Activated CD8-positive, alpha-beta T cell treated with anti-CD3 and anti-CD28 coated beads for 36 hours (primary cell): Measurements from ENCODE around the gene COL25A1. TPM values are rescaled to one million over a fixed set of nuclear protein-coding genes. Genes with fewer than 3 reads are reported as not detected.

Source experiments
- ATAC-seq: fragments of 200-7000 bp; cut with Tn5 transposase; one replicate; pipeline ENCODE4 v1.10.0; 2021; ENCODE audit warnings: mild to moderate bottlenecking, moderate library complexity
- CTCF ChIA-PET: fragments of 350-600 bp; sonication (Branson Sonifier 250); formaldehyde crosslinking; loops from one replicate; lab custom pipeline; 2021; ENCODE audit warnings: antibody characterized with exemption; lab: Charles Lee
- POLR2A ChIA-PET: fragments of 350-600 bp; sonication (Branson Sonifier 250); formaldehyde crosslinking; loops from one replicate; lab custom pipeline; 2021; ENCODE audit warnings: antibody characterized with exemption; lab: Charles Lee
- DNase-seq: peaks from one replicate; pipeline ENCODE4 v3.0.0-alpha.2; 2020
- H3K27ac Mint-ChIP-seq: one replicate; pipeline ENCODE4 v1.8.0; 2021; ENCODE audit warnings: mild to moderate bottlenecking, mixed read lengths
- H3K27me3 Mint-ChIP-seq: one replicate; pipeline ENCODE4 v1.8.0; 2021; ENCODE audit warnings: mixed read lengths
- H3K36me3 Mint-ChIP-seq: one replicate; pipeline ENCODE4 v1.8.0; 2021; ENCODE audit warnings: low read depth, mixed read lengths
- H3K4me1 Mint-ChIP-seq: one replicate; pipeline ENCODE4 v1.8.0; 2021; ENCODE audit warnings: low read depth, mixed read lengths
- H3K4me3 Mint-ChIP-seq: one replicate; pipeline ENCODE4 v1.8.0; 2021; ENCODE audit warnings: mild to moderate bottlenecking, moderate library complexity, mixed read lengths
- H3K9me3 Mint-ChIP-seq: one replicate; pipeline ENCODE4 v1.8.0; 2021; ENCODE audit warnings: mixed read lengths
- CTCF ChIP-seq: fragments of 200-600 bp; IDR thresholded peaks from one replicate; pipeline ENCODE4 v1.8.0; 2022; ENCODE audit warnings: antibody characterized with exemption, mild to moderate bottlenecking
- intact Hi-C: fragments of 100-400 bp; cut with micrococcal nuclease; formaldehyde crosslinking; loops from one replicate; pipeline ENCODE4 v1.10.0; 2022
- total RNA-seq, 2 experiments: library from RNA; stranded (reverse); gene quantifications; one replicate each; pipeline ENCODE4 v1.2.3, GENCODE V29; 2021

The COL25A1 gene
- total RNA-seq, 2 experiments from 2014 or later = not detected

GRCh38 chr4:108965472-108966076 lies 336.9 kb downstream of the COL25A1 start:
- no peaks in the 10 kb centered on the region for H3K27me3 Mint-ChIP-seq
- H3K9me3 Mint-ChIP-seq = no peaks in the 10 kb centered on the region
- DNase-seq (no peak), ATAC-seq (no peak)
- no peak overlapping the region for H3K4me3 Mint-ChIP-seq
- ChIA-PET CTCF (no interaction called here), POLR2A (no interaction called here)
- H3K4me1 Mint-ChIP-seq = no peaks in the 10 kb centered on the region
- no peaks in the 10 kb centered on the region for H3K36me3 Mint-ChIP-seq
- no peak overlapping the region for H3K27ac Mint-ChIP-seq
- TF ChIP-seq CTCF = no peak
- intact Hi-C loops = no loop called here

- CTCF ChIA-PET = no interaction called here
- no peak for ATAC-seq
- POLR2A ChIA-PET = no interaction called here
Measured at GRCh38 chr4:108965016-108965415, 337.4 kb downstream of the COL25A1 start.

DNA sequence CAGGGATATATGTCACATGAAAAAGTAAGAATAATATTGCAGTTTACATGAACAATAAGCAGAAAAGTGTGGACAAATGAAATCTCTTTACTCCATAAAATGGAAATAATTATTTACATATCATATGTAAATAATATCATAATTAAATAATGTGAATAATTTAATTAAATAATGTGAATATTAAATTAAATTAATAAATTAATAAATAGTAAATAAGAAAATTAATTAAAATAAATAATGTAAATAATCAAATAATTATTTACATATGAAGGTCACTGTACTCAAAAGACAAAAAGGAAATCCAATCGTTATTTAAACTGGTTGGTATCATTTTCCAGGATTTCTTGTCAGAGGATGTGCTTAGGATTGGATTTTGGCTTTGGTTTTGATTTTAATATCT lies 338.5 kb downstream of the COL25A1 start:
- ATAC-seq = no peak
- ChIA-PET CTCF (no interaction called here), POLR2A (no interaction called here)
- no peak for TF ChIP-seq CTCF
- Mint-ChIP-seq H3K4me3 (no peak overlapping the region), H3K4me1 (no peaks in the 10 kb centered on the region), H3K9me3 (no peaks in the 10 kb centered on the region), H3K27me3 (no peaks in the 10 kb centered on the region), H3K36me3 (no peaks in the 10 kb centered on the region), H3K27ac (no peak overlapping the region)
- intact Hi-C loops = no loop called here
- DNase-seq = no peak

More at GRCh38 chr4:108965016-108965415, 337.4 kb downstream of the COL25A1 start:
- no peaks in the 10 kb centered on the region for H3K36me3 Mint-ChIP-seq
- H3K4me3 Mint-ChIP-seq = no peak overlapping the region
- H3K27me3 Mint-ChIP-seq = no peaks in the 10 kb centered on the region
- intact Hi-C loops = no loop called here
- DNase-seq = no peak
- TF ChIP-seq CTCF = no peak
- H3K27ac Mint-ChIP-seq = no peak overlapping the region
- H3K9me3 Mint-ChIP-seq = no peaks in the 10 kb centered on the region
- H3K4me1 Mint-ChIP-seq = no peaks in the 10 kb centered on the region

- no peak overlapping the region for H3K4me3 Mint-ChIP-seq
- CTCF ChIA-PET = no interaction called here
- H3K27me3 Mint-ChIP-seq = peaks cover 6% of the 10 kb centered on the region
- DNase-seq (no peak), ATAC-seq (no peak)
- POLR2A ChIA-PET = no interaction called here
- intact Hi-C loops = no loop called here
- H3K9me3 Mint-ChIP-seq = no peaks in the 10 kb centered on the region
- no peak overlapping the region for H3K27ac Mint-ChIP-seq
- H3K4me1 Mint-ChIP-seq = no peaks in the 10 kb centered on the region
- no peaks in the 10 kb centered on the region for H3K36me3 Mint-ChIP-seq
- TF ChIP-seq CTCF = no peak
Measured at GRCh38 chr4:108959491-108959890, 343.0 kb downstream of the COL25A1 start.

GRCh38 chr4:108954880-108955279 lies 347.6 kb downstream of the COL25A1 start:
- CTCF ChIA-PET = no interaction called here
- H3K4me3 Mint-ChIP-seq = no peak overlapping the region
- ATAC-seq = no peak
- intact Hi-C loops = no loop called here
- H3K4me1 Mint-ChIP-seq = no peaks in the 10 kb centered on the region
- H3K36me3 Mint-ChIP-seq = no peaks in the 10 kb centered on the region
- TF ChIP-seq CTCF = no peak
- peaks cover 9% of the 10 kb centered on the region for H3K27me3 Mint-ChIP-seq
- H3K9me3 Mint-ChIP-seq = no peaks in the 10 kb centered on the region
- H3K27ac Mint-ChIP-seq = no peak overlapping the region
- DNase-seq = no peak
- POLR2A ChIA-PET = no interaction called here
